Fibroblast of mammary gland (primary cell): Measurements from ENCODE around the gene CYBA.

Experiments
- DNase-seq: peaks from one replicate; pipeline ENCODE4 v3.0.0-alpha.2; 2010; ENCODE audit warnings: low read depth
- H3K4me3 ChIP-seq: 2 replicates; pipeline ENCODE4 v1.5.1; 2011; ENCODE audit warnings: low read depth, mild to moderate bottlenecking, low read length, moderate library complexity; ENCODE audit not compliant: control insufficient read depth
- TF ChIP-seq, protein P1 (sequence below): conservative IDR thresholded peaks from 2 replicates; pipeline ENCODE4 v1.5.1; 2011; ENCODE audit warnings: low read depth, low read length, inconsistent platforms; ENCODE audit not compliant: control insufficient read depth, insufficient read depth

Gene CYBA

DNA sequence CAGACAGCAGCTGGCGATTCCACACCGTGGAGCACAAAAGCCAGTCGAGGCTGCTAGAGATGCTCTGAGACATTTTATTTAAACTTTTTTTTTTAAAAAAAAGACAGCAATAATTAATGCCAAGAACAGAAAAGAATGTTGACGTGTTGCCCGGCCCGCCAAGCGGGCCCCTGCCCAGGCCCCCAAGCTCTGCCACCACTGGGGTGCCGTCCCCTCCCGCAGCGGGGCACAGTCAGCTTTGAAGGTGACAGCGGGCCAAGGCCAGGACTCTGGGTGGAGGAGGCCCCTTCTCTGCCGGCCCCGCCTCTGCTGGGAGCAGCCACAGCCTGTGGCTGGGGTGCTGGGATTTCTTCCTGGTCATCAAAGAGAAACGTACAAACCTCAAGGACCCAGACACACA, 45.6 kb upstream of the CYBA start:
- DNase-seq, result no peak
- TF ChIP-seq, protein P1, sequence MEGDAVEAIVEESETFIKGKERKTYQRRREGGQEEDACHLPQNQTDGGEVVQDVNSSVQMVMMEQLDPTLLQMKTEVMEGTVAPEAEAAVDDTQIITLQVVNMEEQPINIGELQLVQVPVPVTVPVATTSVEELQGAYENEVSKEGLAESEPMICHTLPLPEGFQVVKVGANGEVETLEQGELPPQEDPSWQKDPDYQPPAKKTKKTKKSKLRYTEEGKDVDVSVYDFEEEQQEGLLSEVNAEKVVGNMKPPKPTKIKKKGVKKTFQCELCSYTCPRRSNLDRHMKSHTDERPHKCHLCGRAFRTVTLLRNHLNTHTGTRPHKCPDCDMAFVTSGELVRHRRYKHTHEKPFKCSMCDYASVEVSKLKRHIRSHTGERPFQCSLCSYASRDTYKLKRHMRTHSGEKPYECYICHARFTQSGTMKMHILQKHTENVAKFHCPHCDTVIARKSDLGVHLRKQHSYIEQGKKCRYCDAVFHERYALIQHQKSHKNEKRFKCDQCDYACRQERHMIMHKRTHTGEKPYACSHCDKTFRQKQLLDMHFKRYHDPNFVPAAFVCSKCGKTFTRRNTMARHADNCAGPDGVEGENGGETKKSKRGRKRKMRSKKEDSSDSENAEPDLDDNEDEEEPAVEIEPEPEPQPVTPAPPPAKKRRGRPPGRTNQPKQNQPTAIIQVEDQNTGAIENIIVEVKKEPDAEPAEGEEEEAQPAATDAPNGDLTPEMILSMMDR, result no peak
- no peak overlapping the region for H3K4me3 ChIP-seq

DNA sequence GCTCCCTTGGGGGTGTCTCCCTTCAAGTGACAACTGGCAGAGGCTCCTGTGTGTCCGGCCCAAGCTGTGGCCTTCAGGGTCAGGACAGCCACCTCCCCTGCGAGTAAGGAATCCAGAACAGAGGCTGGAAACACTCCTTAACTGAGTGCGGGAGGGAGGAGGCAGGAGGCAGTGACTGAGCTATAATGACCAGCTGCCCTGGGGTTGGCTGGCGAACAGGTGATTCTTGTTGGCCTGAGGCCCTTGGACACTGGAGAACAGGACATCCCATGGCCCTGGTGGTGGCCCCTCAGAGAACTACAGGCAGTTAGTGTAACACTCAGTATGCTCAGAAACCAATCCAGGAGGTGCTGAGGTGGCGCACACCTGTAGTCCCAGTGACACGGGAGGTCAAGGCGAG, 44.9 kb upstream of the CYBA start:
- H3K4me3 ChIP-seq, result no peak overlapping the region
- no peak for DNase-seq
- TF ChIP-seq, protein P1, result no peak

DNA sequence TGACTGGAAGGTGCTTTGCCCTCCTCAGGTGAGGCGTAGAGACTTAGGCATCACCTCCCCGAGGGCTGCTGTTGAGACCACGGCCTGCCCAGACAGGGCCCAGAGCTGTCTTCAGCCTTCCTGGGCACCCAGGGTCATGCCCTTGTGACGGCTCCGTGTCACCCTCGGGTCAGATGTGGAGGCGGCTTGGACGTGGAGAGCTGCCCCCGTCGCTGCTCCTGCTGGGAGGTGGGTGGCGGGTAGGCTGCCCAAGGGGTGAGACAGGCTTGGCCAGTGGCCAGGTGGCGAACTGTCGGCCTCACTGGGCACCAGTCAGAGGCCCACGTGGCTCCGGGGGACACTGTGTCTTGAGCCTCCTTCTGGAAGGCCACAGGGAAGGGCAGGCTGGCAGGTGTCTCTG, 44.4 kb upstream of the CYBA start:
- TF ChIP-seq, protein P1, result no peak
- DNase-seq, result no peak
- H3K4me3 ChIP-seq, result no peak overlapping the region

DNA sequence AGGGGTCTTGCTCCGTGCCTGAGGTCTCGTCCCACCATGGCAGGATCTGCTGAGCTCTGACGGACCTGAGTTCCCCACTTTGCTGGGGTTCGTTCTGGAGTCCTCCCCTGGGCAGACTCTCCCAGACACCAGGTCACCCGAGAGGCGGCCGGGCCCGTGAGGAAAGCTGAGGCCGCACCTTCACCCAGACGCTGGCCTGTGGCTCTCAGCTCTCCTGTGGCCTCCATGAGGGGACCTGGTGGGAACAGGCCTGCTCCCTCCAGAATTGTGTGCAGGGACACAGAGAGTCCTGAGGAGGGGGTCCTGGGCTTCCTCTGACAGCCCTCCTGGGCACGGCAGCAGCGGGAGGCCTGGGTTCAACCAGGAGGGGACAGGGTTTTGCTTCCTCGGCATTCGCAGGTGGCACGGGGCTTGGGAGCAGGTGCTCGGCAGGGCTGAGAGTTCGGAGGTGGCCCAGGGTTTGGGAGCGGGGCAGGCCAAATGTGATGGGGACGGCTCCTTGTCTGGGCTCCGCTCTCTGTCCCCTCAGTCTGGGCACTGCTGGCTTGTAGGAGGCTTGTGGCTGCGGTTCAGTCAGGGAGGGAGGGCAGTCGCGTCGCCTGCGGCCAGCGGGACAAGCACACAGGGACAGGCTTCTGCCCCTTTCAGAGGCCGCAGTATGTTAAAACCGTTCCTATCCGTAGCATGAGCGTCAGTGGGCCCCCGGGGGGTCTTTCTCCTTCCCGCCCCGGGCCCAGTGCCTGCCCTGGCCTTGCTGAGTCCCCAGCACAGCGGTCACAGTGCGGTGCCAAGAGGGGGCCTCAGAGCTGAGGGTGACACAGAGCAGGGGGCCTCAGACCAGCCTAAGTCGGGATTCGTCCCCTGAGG, 43.6 kb upstream of the CYBA start:
- no peak overlapping the region for H3K4me3 ChIP-seq
- no peak for DNase-seq
- TF ChIP-seq, protein P1, result no peak

DNA sequence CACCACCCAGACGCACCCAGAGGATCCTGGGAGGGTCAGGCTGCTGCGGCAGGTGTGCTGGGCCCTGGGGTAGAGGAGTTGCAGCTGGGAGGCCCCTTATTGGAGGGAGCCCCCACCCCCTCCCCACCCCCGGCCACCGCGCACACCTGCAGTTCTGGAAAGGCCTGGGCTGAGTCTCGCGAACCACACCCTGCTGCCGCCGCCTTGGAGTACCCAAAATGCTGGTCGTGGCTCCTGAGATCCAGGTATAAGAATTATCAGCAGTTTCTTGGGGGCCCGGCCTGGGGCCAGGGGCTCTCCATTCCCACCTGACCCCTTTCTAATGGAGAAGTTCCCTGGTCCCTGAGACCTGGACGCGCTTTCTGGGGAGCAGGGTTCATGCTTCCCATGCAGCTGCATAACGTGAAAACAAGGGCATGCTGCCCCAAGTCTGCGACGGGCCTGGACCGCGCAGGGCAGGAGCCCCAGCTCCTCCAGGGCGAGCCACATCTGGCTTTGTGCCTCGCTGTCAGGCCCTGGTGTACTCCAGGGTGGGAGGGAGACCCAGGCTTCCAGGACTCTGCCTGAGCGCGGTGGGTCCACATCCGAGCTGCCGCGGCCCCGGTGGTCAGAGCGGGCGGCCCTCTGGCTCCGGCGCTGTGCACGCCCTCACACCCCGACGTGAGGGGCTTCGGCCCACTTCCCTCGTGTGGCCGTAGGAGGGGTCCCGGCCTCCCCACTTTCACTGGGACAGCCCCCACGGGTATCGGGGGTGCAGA, 42.7 kb upstream of the CYBA start:
- no peak for DNase-seq
- TF ChIP-seq, protein P1, result no peak
- no peak overlapping the region for H3K4me3 ChIP-seq

DNA sequence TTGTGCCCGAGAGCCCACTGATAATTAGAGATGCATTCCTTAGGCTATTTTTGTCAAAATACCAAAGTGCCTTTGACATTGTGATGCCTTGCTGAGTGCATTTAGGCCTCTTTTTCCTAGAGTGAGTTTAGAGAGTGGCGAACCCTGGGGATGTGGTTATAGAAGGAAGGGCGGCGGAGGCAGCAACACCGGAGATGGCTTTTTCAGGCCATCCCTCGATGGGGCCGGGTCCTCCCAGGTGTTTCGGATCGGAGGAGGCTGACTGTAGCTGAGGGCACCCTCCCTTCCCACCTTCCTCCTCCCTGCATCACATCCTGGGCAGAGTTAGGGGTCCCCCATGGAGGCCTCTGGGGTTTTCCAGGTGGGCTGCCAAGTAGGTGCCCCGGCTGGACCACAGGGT, 42.0 kb upstream of the CYBA start:
- DNase-seq, result no peak
- H3K4me3 ChIP-seq, result no peak overlapping the region
- TF ChIP-seq, protein P1, result no peak
